HepG2 (cell line): ENCODE results near the gene SRPRA. TPM values are rescaled to one million over a fixed set of nuclear protein-coding genes. Genes with fewer than 3 reads are reported as not detected.

Source experiments
- ARID4A ChIP-seq: sonication (generic); formaldehyde crosslinking; IDR thresholded peaks from 2 replicates; pipeline ENCODE4 v1.5.0; 2020; ENCODE audit warnings: mild to moderate bottlenecking, missing genetic modification reagents, borderline replicate concordance
- CREM ChIP-seq, 2 experiments: sonication (generic) in 1 of 2; formaldehyde crosslinking in 1 of 2; IDR thresholded peaks; 2 replicates each; pipeline versions ENCODE4 v1.4.0 to v1.6.1; 2016 to 2020; ENCODE audit warnings: antibody characterized with exemption in 1 of 2, mild to moderate bottlenecking in 1 of 2, missing genetic modification reagents in 1 of 2
- MTA1 ChIP-seq: sonication (generic); formaldehyde crosslinking; IDR thresholded peaks from 2 replicates; pipeline ENCODE4 v1.4.0; 2020; ENCODE audit warnings: missing genetic modification reagents, mild to moderate bottlenecking, borderline replicate concordance
- NFE2L2 ChIP-seq: fragments of 150-350 bp; IDR thresholded peaks from 2 replicates; pipeline ENCODE4 v1.6.1; 2014; ENCODE audit warnings: low read length
- NFKB2 ChIP-seq: sonication (generic); formaldehyde crosslinking; IDR thresholded peaks from 2 replicates; pipeline ENCODE4 v1.4.0; 2020; ENCODE audit warnings: missing genetic modification reagents, borderline replicate concordance
- RBM22 ChIP-seq: fragments of 200-400 bp; formaldehyde crosslinking; optimal IDR thresholded peaks from 2 replicates; pipeline ENCODE3; 2017; ENCODE audit warnings: mild to moderate bottlenecking, low read length, moderate library complexity
- RFX3 ChIP-seq: IDR thresholded peaks from 2 replicates; pipeline ENCODE4 v1.6.1; 2016; ENCODE audit warnings: missing biosample characterization, missing genetic modification reagents
- TGIF2 ChIP-seq: IDR thresholded peaks from 2 replicates; pipeline ENCODE4 v1.6.1; 2016; ENCODE audit warnings: control low read depth, missing compliant biosample characterization
- THAP11 ChIP-seq: IDR thresholded peaks from 2 replicates; pipeline ENCODE4 v1.6.1; 2016; ENCODE audit warnings: missing biosample characterization, missing genetic modification reagents
- USF2 ChIP-seq, 2 experiments: sonication (generic) in 1 of 2; formaldehyde crosslinking in 1 of 2; IDR thresholded peaks; 2 replicates each; pipeline versions ENCODE4 v1.5.1 to v1.6.1; 2011 to 2020; ENCODE audit warnings: borderline replicate concordance in 1 of 2, low read depth in 1 of 2, low read length in 1 of 2, mild to moderate bottlenecking in 1 of 2, missing genetic modification reagents in 1 of 2, moderate library complexity in 1 of 2
- ZNF431 ChIP-seq: sonication (generic); formaldehyde crosslinking; IDR thresholded peaks from 2 replicates; pipeline ENCODE4 v1.9.0; 2022; ENCODE audit warnings: missing genetic modification reagents, low read depth, mild to moderate bottlenecking, borderline replicate concordance
- ZNF484 ChIP-seq: sonication (generic); formaldehyde crosslinking; IDR thresholded peaks from 2 replicates; pipeline ENCODE4 v1.5.1; 2020; ENCODE audit warnings: mild to moderate bottlenecking, low read depth, missing genetic modification reagents, borderline replicate concordance
- ZNF839 ChIP-seq: sonication (generic); formaldehyde crosslinking; IDR thresholded peaks from 2 replicates; pipeline ENCODE4 v1.4.0; 2020; ENCODE audit warnings: missing genetic modification reagents, mild to moderate bottlenecking, borderline replicate concordance
- ZNF891 ChIP-seq: sonication (generic); formaldehyde crosslinking; IDR thresholded peaks from 2 replicates; pipeline ENCODE4 v1.5.0; 2020; ENCODE audit warnings: mild to moderate bottlenecking, missing genetic modification reagents
- ZSCAN29 ChIP-seq: sonication (generic); formaldehyde crosslinking; conservative IDR thresholded peaks from 2 replicates; pipeline ENCODE4 v1.4.0; 2020; ENCODE audit warnings: mild to moderate bottlenecking, missing genetic modification reagents
- polyA plus RNA-seq, 8 experiments: library from polyadenylated mRNA; depleted of rRNA in 3 of 8; stranded (reverse) in 7 of 8; unstranded in 1 of 8; fragments of >200 nt; fragmentation: Illumina TruSeq in 4 of 8; extraction: Trizol in 4 of 8; gene quantifications; 2 replicates each; pipeline versions ENCODE4 v1.2.1 to v1.2.3, GENCODE V29; 2011 to 2016; ENCODE audit warnings: low read depth in 4 of 8, missing spikeins in 1 of 8, mixed read lengths in 1 of 8; ENCODE audit not compliant: insufficient read depth in 1 of 8
- total RNA-seq, 5 experiments: library from RNA; depleted of rRNA; stranded (reverse); fragments of >200 nt; fragmentation: Illumina TruSeq; extraction: Trizol; gene quantifications; 2 replicates each; pipeline ENCODE4 v1.2.3, GENCODE V29; 2016; ENCODE audit warnings: low read depth in 1 of 5
- TF ChIP-seq, protein P1 (sequence below): sonication (generic); formaldehyde crosslinking; IDR thresholded peaks from 2 replicates; pipeline ENCODE4 v1.4.0; 2020; ENCODE audit warnings: missing genetic modification reagents

SRPRA gene
- total and polyA plus RNA-seq, 2 of the 13 experiments (the other 11 are each of a cell fraction or from before 2014, with no cell fraction given), result 27.7 to 64.6 TPM

GRCh38 chr11:126268708-126269579 is at the start of gene SRPRA, which contains the start of gene FOXRED1 (continued):
- TF ChIP-seq ARID4A (CRISPR knock-in tag), result peak; percentile 98
- no peak for TF ChIP-seq ZNF484 (CRISPR knock-in tag)
- TF ChIP-seq MTA1 (CRISPR knock-in tag), result peak; percentile 87
- TF ChIP-seq ZNF431, result 0 out of 2 replicates have a peak, but pooled peaks have one; percentile 48
- TF ChIP-seq ZSCAN29, result peak; percentile 59; the same call in 1 of the 2 replicates
- 0 out of 2 replicates have a peak, but pooled peaks have one; percentile 38 for TF ChIP-seq NFKB2 (CRISPR knock-in tag)
- no peak for TF ChIP-seq RFX3 (CRISPR knock-in tag)
- TF ChIP-seq, protein P1, sequence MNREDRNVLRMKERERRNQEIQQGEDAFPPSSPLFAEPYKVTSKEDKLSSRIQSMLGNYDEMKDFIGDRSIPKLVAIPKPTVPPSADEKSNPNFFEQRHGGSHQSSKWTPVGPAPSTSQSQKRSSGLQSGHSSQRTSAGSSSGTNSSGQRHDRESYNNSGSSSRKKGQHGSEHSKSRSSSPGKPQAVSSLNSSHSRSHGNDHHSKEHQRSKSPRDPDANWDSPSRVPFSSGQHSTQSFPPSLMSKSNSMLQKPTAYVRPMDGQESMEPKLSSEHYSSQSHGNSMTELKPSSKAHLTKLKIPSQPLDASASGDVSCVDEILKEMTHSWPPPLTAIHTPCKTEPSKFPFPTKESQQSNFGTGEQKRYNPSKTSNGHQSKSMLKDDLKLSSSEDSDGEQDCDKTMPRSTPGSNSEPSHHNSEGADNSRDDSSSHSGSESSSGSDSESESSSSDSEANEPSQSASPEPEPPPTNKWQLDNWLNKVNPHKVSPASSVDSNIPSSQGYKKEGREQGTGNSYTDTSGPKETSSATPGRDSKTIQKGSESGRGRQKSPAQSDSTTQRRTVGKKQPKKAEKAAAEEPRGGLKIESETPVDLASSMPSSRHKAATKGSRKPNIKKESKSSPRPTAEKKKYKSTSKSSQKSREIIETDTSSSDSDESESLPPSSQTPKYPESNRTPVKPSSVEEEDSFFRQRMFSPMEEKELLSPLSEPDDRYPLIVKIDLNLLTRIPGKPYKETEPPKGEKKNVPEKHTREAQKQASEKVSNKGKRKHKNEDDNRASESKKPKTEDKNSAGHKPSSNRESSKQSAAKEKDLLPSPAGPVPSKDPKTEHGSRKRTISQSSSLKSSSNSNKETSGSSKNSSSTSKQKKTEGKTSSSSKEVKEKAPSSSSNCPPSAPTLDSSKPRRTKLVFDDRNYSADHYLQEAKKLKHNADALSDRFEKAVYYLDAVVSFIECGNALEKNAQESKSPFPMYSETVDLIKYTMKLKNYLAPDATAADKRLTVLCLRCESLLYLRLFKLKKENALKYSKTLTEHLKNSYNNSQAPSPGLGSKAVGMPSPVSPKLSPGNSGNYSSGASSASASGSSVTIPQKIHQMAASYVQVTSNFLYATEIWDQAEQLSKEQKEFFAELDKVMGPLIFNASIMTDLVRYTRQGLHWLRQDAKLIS (CRISPR knock-in tag), result no peak
- peak; percentile 85 for TF ChIP-seq TGIF2
- peak; percentile 99 for TF ChIP-seq CREM (IDR thresholded peaks at IDR 0.05)
- TF ChIP-seq CREM (CRISPR knock-in tag; IDR thresholded peaks at IDR 0.05), result peak; percentile 88
- TF ChIP-seq ZNF839 (CRISPR knock-in tag), result no peak
- TF ChIP-seq ZNF891 (CRISPR knock-in tag), result peak; percentile 50; the same call in 1 of the 2 replicates
- peak; percentile 94 for TF ChIP-seq THAP11
- peak; percentile 78 for TF ChIP-seq USF2 (IDR thresholded peaks at IDR 0.05; ENCODE audit: low read depth, low read length)
- TF ChIP-seq USF2 (CRISPR knock-in tag; IDR thresholded peaks at IDR 0.05; ENCODE audit: borderline replicate concordance), result peak; percentile 93; the same call in 1 of the 2 replicates
- no peak for TF ChIP-seq NFE2L2
- TF ChIP-seq RBM22, result no peak
